HepG2 (cell line): Measurements from ENCODE around the gene ONECUT1. TPM values are rescaled to one million over a fixed set of nuclear protein-coding genes. Genes with fewer than 3 reads are reported as not detected.

ENCODE experiments used
- ATAC-seq: fragments of 200-7000 bp; cut with Tn5 transposase; 3 replicates; pipeline ENCODE4 v1.9.1; 2020; ENCODE audit warnings: mild to moderate bottlenecking, moderate library complexity
- BruUV-seq: library from RNA; stranded (reverse); fragments of 400-500 nt; replicated peaks from 2 replicates; lab custom pipeline; 2021; lab: Mats Ljungman, UMichigan
- CTCF ChIA-PET: fragments of 300-600 bp; formaldehyde crosslinking; extraction: SDS; loops from one replicate; lab custom pipeline; 2021; ENCODE audit warnings: low total read pairs, inconsistent platforms, low intra/inter-chr PET ratio; lab: Yijun Ruan, JAX
- POLR2A ChIA-PET: fragments of 350-600 bp; sonication (Branson Sonifier 250); formaldehyde crosslinking; loops from one replicate; lab custom pipeline; 2020; ENCODE audit warnings: antibody characterized with exemption, inconsistent platforms; lab: Yijun Ruan, JAX
- DNase-seq: peaks from one replicate; pipeline ENCODE4 v3.0.0-alpha.2; 2015; ENCODE audit warnings: low spot score
- FAIRE-seq: peaks from 3 replicates; lab custom pipeline; 2011; peaks lifted over from hg19 to GRCh38; lab: Jason Lieb, UNC
- H2AFZ ChIP-seq: one replicate; pipeline ENCODE4 v1.6.1; 2011; ENCODE audit warnings: low read length, inconsistent platforms
- H3K27ac ChIP-seq: fragments of 300-600 bp; 3 replicates; pipeline ENCODE4 v1.8.0; 2011; ENCODE audit warnings: mixed run types, mild to moderate bottlenecking, mixed read lengths, low read length, inconsistent platforms; ENCODE audit not compliant: insufficient read depth; ENCODE audit errors: extremely low read length
- H3K27me3 ChIP-seq, 2 experiments: fragments of 200-600 bp in 1 of 2; 2 replicates in 1 of 2; 3 replicates in 1 of 2; pipeline versions ENCODE4 v1.6.0 to v1.8.0; 2011; ENCODE audit warnings: low read length in 2 of 2, mild to moderate bottlenecking in 2 of 2, moderate library complexity in 2 of 2, inconsistent platforms in 1 of 2; ENCODE audit not compliant: insufficient read depth in 2 of 2, control insufficient read depth in 1 of 2
- H3K36me3 ChIP-seq, 2 experiments: fragments of 200-600 bp in 1 of 2; replicated peaks in 1 of 2; 2 replicates in 1 of 2; 3 replicates in 1 of 2; pipeline versions ENCODE4 v1.5.1 to v1.8.0; 2011; ENCODE audit warnings: low read length in 2 of 2, inconsistent platforms in 1 of 2; ENCODE audit not compliant: insufficient read depth in 2 of 2, control insufficient read depth in 1 of 2
- H3K4me1 ChIP-seq: 2 replicates; pipeline ENCODE4 v1.5.1; 2012; ENCODE audit warnings: low read length, inconsistent platforms; ENCODE audit not compliant: insufficient read depth
- H3K4me2 ChIP-seq: 2 replicates; pipeline ENCODE4 v1.6.0; 2011; ENCODE audit warnings: low read depth, low read length, inconsistent platforms
- H3K4me3 ChIP-seq, 3 experiments: fragments of 200-600 bp in 1 of 3; sonication (generic), shearing (Covaris generic) in 1 of 3; replicated peaks in 1 of 3; 2 replicates each; pipeline ENCODE4 v1.5.1; 2011 to 2016; ENCODE audit warnings: low read length in 3 of 3, inconsistent platforms in 2 of 3, low read depth in 2 of 3, mild to moderate bottlenecking in 2 of 3, control low read depth in 1 of 3, mixed read lengths in 1 of 3; ENCODE audit not compliant: insufficient read depth in 1 of 3
- H3K79me2 ChIP-seq: one replicate; pipeline ENCODE4 v1.6.1; 2011; ENCODE audit warnings: low read length, inconsistent platforms; ENCODE audit not compliant: insufficient read depth
- H3K9ac ChIP-seq: 2 replicates; pipeline ENCODE4 v1.6.0; 2011; ENCODE audit warnings: mild to moderate bottlenecking, low read depth, low read length, inconsistent platforms; ENCODE audit not compliant: insufficient read depth
- H3K9me3 ChIP-seq: 2 replicates; pipeline ENCODE4 v1.5.1; 2012; ENCODE audit warnings: mild to moderate bottlenecking, low read length
- H4K20me1 ChIP-seq: 2 replicates; pipeline ENCODE4 v1.6.0; 2011; ENCODE audit warnings: inconsistent platforms, mild to moderate bottlenecking, low read length, moderate library complexity; ENCODE audit not compliant: insufficient read depth
- AGO1 ChIP-seq: fragments of 200-400 bp; formaldehyde crosslinking; IDR thresholded peaks from 2 replicates; pipeline ENCODE4 v1.6.1; 2017; ENCODE audit warnings: mild to moderate bottlenecking, low read depth, low read length, moderate library complexity; ENCODE audit not compliant: poor library complexity, severe bottlenecking
- HDAC1 ChIP-seq: sonication (generic); formaldehyde crosslinking; IDR thresholded peaks from 2 replicates; pipeline ENCODE4 v1.5.1; 2020; ENCODE audit warnings: mild to moderate bottlenecking, missing genetic modification reagents
- MED1 ChIP-seq: sonication (generic); formaldehyde crosslinking; IDR thresholded peaks from 2 replicates; pipeline ENCODE4 v1.4.0; 2020; ENCODE audit warnings: missing genetic modification reagents
- MED8 ChIP-seq: sonication (generic); formaldehyde crosslinking; IDR thresholded peaks from 2 replicates; pipeline ENCODE4 v1.8.1; 2023; ENCODE audit warnings: mild to moderate bottlenecking, missing genetic modification reagents; ENCODE audit not compliant: insufficient replicate concordance
- NCOA5 ChIP-seq: sonication (generic); formaldehyde crosslinking; IDR thresholded peaks from 2 replicates; pipeline ENCODE4 v1.4.0; 2020; ENCODE audit warnings: missing genetic modification reagents
- POGZ ChIP-seq: sonication (generic); formaldehyde crosslinking; IDR thresholded peaks from 2 replicates; pipeline ENCODE4 v1.4.0; 2020; ENCODE audit warnings: mild to moderate bottlenecking, missing genetic modification reagents
- POLR2AphosphoS5 ChIP-seq: IDR thresholded peaks from 2 replicates; pipeline ENCODE4 v1.6.1; 2012; ENCODE audit warnings: low read depth, low read length
- PPARG ChIP-seq: conservative IDR thresholded peaks from 2 replicates; pipeline ENCODE4 v1.6.1; 2016; ENCODE audit warnings: missing biosample characterization, missing genetic modification reagents
- REPIN1 ChIP-seq: sonication (generic); formaldehyde crosslinking; IDR thresholded peaks from 2 replicates; pipeline ENCODE4 v1.8.0; 2022; ENCODE audit warnings: missing genetic modification reagents, low read depth, mild to moderate bottlenecking, borderline replicate concordance
- RXRA ChIP-seq: sonication (generic); formaldehyde crosslinking; IDR thresholded peaks from 2 replicates; pipeline ENCODE4 v1.5.1; 2020; ENCODE audit warnings: missing genetic modification reagents
- RXRB ChIP-seq: IDR thresholded peaks from 2 replicates; pipeline ENCODE4 v1.6.1; 2016; ENCODE audit warnings: borderline replicate concordance, missing genetic modification reagents, missing compliant biosample characterization
- SAP130 ChIP-seq: IDR thresholded peaks from 2 replicates; pipeline ENCODE4 v1.6.1; 2016; ENCODE audit warnings: low read depth
- SKIL ChIP-seq: sonication (generic); formaldehyde crosslinking; IDR thresholded peaks from 2 replicates; pipeline ENCODE4 v1.8.0; 2022; ENCODE audit warnings: missing genetic modification reagents, mild to moderate bottlenecking, moderate library complexity, borderline replicate concordance
- ZNF687 ChIP-seq: sonication (generic); formaldehyde crosslinking; IDR thresholded peaks from 2 replicates; pipeline ENCODE4 v1.5.1; 2020; ENCODE audit warnings: mild to moderate bottlenecking, missing genetic modification reagents, moderate library complexity
- ZNF691 ChIP-seq: sonication (generic); formaldehyde crosslinking; IDR thresholded peaks from 2 replicates; pipeline ENCODE4 v1.4.0; 2020; ENCODE audit warnings: missing genetic modification reagents, low read depth, mild to moderate bottlenecking, borderline replicate concordance
- ZNF7 ChIP-seq: IDR thresholded peaks from 2 replicates; pipeline ENCODE4 v1.6.1; 2016; ENCODE audit warnings: missing biosample characterization, missing genetic modification reagents
- WGBS: methylation state at CpG from one replicate; pipeline ENCODE4 v1.1.6; 2017; ENCODE audit warnings: low lambda C conversion rate; 5-methylcytosine and 5-hydroxymethylcytosine counted together
- in situ Hi-C: cut with HindIII; loops from 2 replicates; pipeline ENCODE4 v1.10.0; 2017; ENCODE audit warnings: low pct_unique_long_range_greater_than_20kb; ENCODE audit not compliant: extremely low pct_ligation_motif_present
- intact Hi-C: fragments of 100-400 bp; cut with micrococcal nuclease; formaldehyde crosslinking; loops from one replicate; pipeline ENCODE4 v1.10.0; 2022; ENCODE audit not compliant: unreplicated experiment
- polyA plus RNA-seq, 8 experiments: library from polyadenylated mRNA; depleted of rRNA in 3 of 8; stranded (reverse) in 7 of 8; unstranded in 1 of 8; fragments of >200 nt; fragmentation: Illumina TruSeq in 4 of 8; extraction: Trizol in 4 of 8; gene quantifications; 2 replicates each; pipeline versions ENCODE4 v1.2.1 to v1.2.3, GENCODE V29; 2011 to 2016; ENCODE audit warnings: low read depth in 4 of 8, missing spikeins in 1 of 8, mixed read lengths in 1 of 8; ENCODE audit not compliant: insufficient read depth in 1 of 8
- total RNA-seq, 5 experiments: library from RNA; depleted of rRNA; stranded (reverse); fragments of >200 nt; fragmentation: Illumina TruSeq; extraction: Trizol; gene quantifications; 2 replicates each; pipeline ENCODE4 v1.2.3, GENCODE V29; 2016; ENCODE audit warnings: low read depth in 1 of 5

ONECUT1 gene
- total and polyA plus RNA-seq, 2 of the 13 experiments (the other 11 are each of a cell fraction or from before 2014, with no cell fraction given), result 3.5 to 9.1 TPM

GRCh38 chr15:52786436-52787122, 3.6 kb downstream of the ONECUT1 start:
- H3K27me3 ChIP-seq, result peaks cover 0 to 2% of the 10 kb centered on the region in 2 experiments; a peak in 2 of 5 replicates
- H3K9ac ChIP-seq, result peak overlapping the region; percentile 61
- peaks cover 22% of the 10 kb centered on the region; the same call in 1 of the 2 replicates for H3K9me3 ChIP-seq
- H3K79me2 ChIP-seq, result peaks cover 52% of the 10 kb centered on the region
- BruUV-seq, result no TSS peak
- H3K4me2 ChIP-seq, result peak overlapping the region; percentile 79
- FAIRE-seq (no peak), ATAC-seq (peak; percentile 61), DNase-seq (peak; percentile 43)
- peaks cover 49% of the 10 kb centered on the region for H3K4me1 ChIP-seq
- peak overlapping the region; percentile 84 for H3K27ac ChIP-seq
- no peak overlapping the region for H2AFZ ChIP-seq
- 52% methylated on average over 13 of the region's 28 CpGs for WGBS
- in situ Hi-C loops (loop anchor here (10.0 kb wide), 1 partner anchor 928 kb away; no protein-coding TSS in a partner anchor), intact Hi-C loops (loop anchor here (10.0 kb wide), 1 partner anchor 248 kb away; no protein-coding TSS in a partner anchor)
- ChIA-PET CTCF (no interaction called here), POLR2A (interaction anchor here (0.6 to 2.2 kb wide), 6 partner anchors 9 to 749 kb away, joined by 3 to 6 read pairs (median 3); no protein-coding TSS in a partner anchor)
- H3K36me3 ChIP-seq, result peaks cover 0 to 3% of the 10 kb centered on the region in 2 experiments; a peak in 1 of 5 replicates
- peak overlapping the region; percentile 58 to 80 (median 76) for H3K4me3 ChIP-seq
- H4K20me1 ChIP-seq, result no peaks in the 10 kb centered on the region
- peak; percentile 40 for TF ChIP-seq SKIL
- TF ChIP-seq NCOA5 (CRISPR knock-in tag), result no peak
- TF ChIP-seq AGO1, result no peak
- peak; percentile 35; the same call in 1 of the 2 replicates for TF ChIP-seq RXRB (CRISPR knock-in tag)
- 0 out of 2 replicates have a peak, but pooled peaks have one; percentile 23 for TF ChIP-seq REPIN1 (CRISPR knock-in tag)
- TF ChIP-seq ZNF691 (CRISPR knock-in tag), result peak; percentile 29; the same call in 1 of the 2 replicates
- TF ChIP-seq ZNF7 (CRISPR knock-in tag), result no peak
- 0 out of 2 replicates have a peak, but pooled peaks have one; percentile 53 for TF ChIP-seq MED1 (CRISPR knock-in tag)
- peak; percentile 25; the same call in 1 of the 2 replicates for TF ChIP-seq RXRA (CRISPR knock-in tag)
- TF ChIP-seq PPARG, result peak; percentile 53
- peak; percentile 91 for TF ChIP-seq ZNF687 (CRISPR knock-in tag)
- 0 out of 2 replicates have a peak, but pooled peaks have one; percentile 26 for TF ChIP-seq POLR2AphosphoS5
- peak; percentile 34; the same call in 1 of the 2 replicates for TF ChIP-seq SAP130 (CRISPR knock-in tag)
- peak; percentile 49 for TF ChIP-seq HDAC1 (CRISPR knock-in tag)
- TF ChIP-seq POGZ (CRISPR knock-in tag), result peak; percentile 67; the same call in 1 of the 2 replicates
- peak; percentile 69 for TF ChIP-seq MED8
